GM12878 (cell line): ENCODE data around the gene CCDC18. TPM values are rescaled to one million over a fixed set of nuclear protein-coding genes. Genes with fewer than 3 reads are reported as not detected.

Experiments
- ATAC-seq: fragments of 200-7000 bp; cut with Tn5 transposase; 3 replicates; pipeline ENCODE4 v1.9.1; 2020; ENCODE audit warnings: mild to moderate bottlenecking, moderate library complexity
- BruUV-seq: library from RNA; stranded (reverse); fragments of 400-500 nt; replicated peaks from 2 replicates; lab custom pipeline; 2021; lab: Mats Ljungman, UMichigan
- CTCF ChIA-PET: fragments of 300-600 bp; sonication (Branson Sonifier 250); formaldehyde crosslinking; extraction: SDS; loops from one replicate; lab custom pipeline; 2021; ENCODE audit warnings: inconsistent platforms; lab: Yijun Ruan, JAX
- POLR2A ChIA-PET: fragments of 350-600 bp; formaldehyde crosslinking; extraction: SDS; loops from one replicate; lab custom pipeline; 2021; ENCODE audit warnings: inconsistent platforms; lab: Charles Lee
- RAD21 ChIA-PET: fragments of 300-600 bp; sonication (Branson Sonifier 250); formaldehyde crosslinking; loops from one replicate; lab custom pipeline; 2023; ENCODE audit warnings: antibody characterized with exemption; ENCODE audit not compliant: unreplicated experiment; lab: Charles Lee
- SMC1A ChIA-PET: fragments of 300-600 bp; sonication (Branson Sonifier 250); formaldehyde crosslinking; loops from one replicate; lab custom pipeline; 2023; ENCODE audit not compliant: unreplicated experiment, uncharacterized antibody; lab: Charles Lee
- DNase-seq: peaks from one replicate; pipeline ENCODE4 v3.0.0-alpha.2; 2011; ENCODE audit warnings: low read depth, low spot score
- FAIRE-seq: peaks from 3 replicates; lab custom pipeline; 2011; peaks lifted over from hg19 to GRCh38; lab: Jason Lieb, UNC
- H2AFZ ChIP-seq: 2 replicates; pipeline ENCODE4 v1.6.0; 2011; ENCODE audit warnings: low read depth, low read length, control low read depth; ENCODE audit not compliant: control insufficient read depth
- H3K27ac ChIP-seq: 2 replicates; pipeline ENCODE4 v1.5.1; 2011; ENCODE audit warnings: control low read depth; ENCODE audit not compliant: control insufficient read depth, insufficient read depth
- H3K27me3 ChIP-seq, 2 experiments: replicated peaks in 1 of 2; 2 replicates each; pipeline versions ENCODE4 v1.6.0 to v1.6.1; 2011; ENCODE audit warnings: low read length in 1 of 2; ENCODE audit not compliant: control insufficient read depth in 2 of 2, insufficient read depth in 2 of 2
- H3K36me3 ChIP-seq, 2 experiments: 2 replicates each; pipeline ENCODE4 v1.5.1; 2011; ENCODE audit warnings: low read length in 1 of 2; ENCODE audit not compliant: control insufficient read depth in 2 of 2, insufficient read depth in 2 of 2
- H3K4me1 ChIP-seq: 2 replicates; pipeline ENCODE4 v1.6.1; 2011; ENCODE audit warnings: mild to moderate bottlenecking, low read length, moderate library complexity, mixed read lengths; ENCODE audit not compliant: control insufficient read depth, insufficient read depth
- H3K4me2 ChIP-seq: 2 replicates; pipeline ENCODE4 v1.6.0; 2011; ENCODE audit warnings: control low read depth; ENCODE audit not compliant: control insufficient read depth, insufficient read depth
- H3K4me3 ChIP-seq: fragments of 200-600 bp; sonication (generic); 2 replicates; pipeline ENCODE4 v1.5.1; 2016
- H3K79me2 ChIP-seq: 2 replicates; pipeline ENCODE4 v1.6.0; 2011; ENCODE audit warnings: low read length; ENCODE audit not compliant: control insufficient read depth, insufficient read depth
- H3K9ac ChIP-seq: 2 replicates; pipeline ENCODE4 v1.8.0; 2011; ENCODE audit warnings: low read length, control low read depth, mixed read lengths; ENCODE audit not compliant: control insufficient read depth, insufficient read depth
- H3K9me3 ChIP-seq: replicated peaks from 3 replicates; pipeline ENCODE4 v1.5.1; 2011; ENCODE audit warnings: mild to moderate bottlenecking, low read length; ENCODE audit not compliant: control insufficient read depth, insufficient read depth
- H4K20me1 ChIP-seq: 2 replicates; pipeline ENCODE4 v1.6.0; 2011; ENCODE audit not compliant: control insufficient read depth, insufficient read depth
- CHD2 ChIP-seq: IDR thresholded peaks from 2 replicates; pipeline ENCODE4 v1.6.1; 2011; ENCODE audit warnings: low read depth, low read length, improper control_type of control experiment, borderline replicate concordance
- CHD4 ChIP-seq: fragments of 200-600 bp; sonication (generic); IDR thresholded peaks from 2 replicates; pipeline ENCODE4 v1.6.1; 2016; ENCODE audit warnings: mild to moderate bottlenecking
- HDGF ChIP-seq: fragments of 450-650 bp; IDR thresholded peaks from 2 replicates; pipeline ENCODE4 v1.6.1; 2016; ENCODE audit warnings: antibody characterized with exemption
- MYB ChIP-seq: fragments of 150-350 bp; IDR thresholded peaks from 2 replicates; pipeline ENCODE4 v1.6.1; 2014; ENCODE audit warnings: mild to moderate bottlenecking, low read depth, low read length, borderline replicate concordance
- NBN ChIP-seq: fragments of 450-650 bp; IDR thresholded peaks from 2 replicates; pipeline ENCODE4 v1.6.1; 2016
- NFXL1 ChIP-seq: fragments of 450-650 bp; IDR thresholded peaks from 2 replicates; pipeline ENCODE4 v1.6.1; 2017; ENCODE audit warnings: antibody characterized with exemption, mild to moderate bottlenecking, borderline replicate concordance
- PRDM15 ChIP-seq: fragments of 450-650 bp; formaldehyde crosslinking; IDR thresholded peaks from 2 replicates; pipeline ENCODE4 v1.4.0; 2020; ENCODE audit warnings: mild to moderate bottlenecking, moderate library complexity
- RELB ChIP-seq: fragments of 450-650 bp; IDR thresholded peaks from 2 replicates; pipeline ENCODE4 v1.6.1; 2017; ENCODE audit warnings: low read depth, mild to moderate bottlenecking, moderate library complexity
- WGBS: methylation state at CpG from one replicate; pipeline ENCODE4 v1.1.6; 2016; ENCODE audit warnings: low lambda C conversion rate; ENCODE audit not compliant: insufficient replicate concordance, insufficient coverage; ENCODE audit errors: missing lambda C conversion rate; 5-methylcytosine and 5-hydroxymethylcytosine counted together
- in situ Hi-C: fragments of 300-500 bp; cut with MboI; formaldehyde crosslinking; loops from 9 replicates; pipeline ENCODE4 v1.14.3; 2018; ENCODE audit warnings: mixed read lengths
- intact Hi-C: fragments of 100-400 bp; cut with micrococcal nuclease; formaldehyde crosslinking; loops from one replicate; pipeline ENCODE4 v1.14.2; 2022; ENCODE audit not compliant: unreplicated experiment
- polyA plus RNA-seq, 11 experiments: library from polyadenylated mRNA; depleted of rRNA in 4 of 11; unstranded in 6 of 11; stranded (reverse) in 5 of 11; fragments of >200 nt; fragmentation: Nextera tagmentation in 4 of 11; fragmentation: Illumina TruSeq in 1 of 11; extraction: Ambion mirVana in 4 of 11; extraction: Trizol in 1 of 11; gene quantifications; 1 replicate in 1 of 11; 2 replicates in 10 of 11; pipeline versions ENCODE4 v1.2.1 to v1.2.3, GENCODE V29; 2011 to 2016; ENCODE audit warnings: inconsistent platforms in 2 of 11, missing spikeins in 2 of 11, low read depth in 1 of 11
- total RNA-seq, 4 experiments: library from RNA; depleted of rRNA in 3 of 4; stranded (reverse); fragments of >200 nt in 3 of 4; fragmentation: Illumina TruSeq in 1 of 4; extraction: Trizol in 1 of 4; gene quantifications; 2 replicates each; pipeline versions ENCODE4 v1.2.1 to v1.2.3, GENCODE V29; 2013 to 2021

The CCDC18 gene
- total and polyA plus RNA-seq, 10 of the 15 experiments (the other 5 are each of a cell fraction or from before 2014, with no cell fraction given), result 15.6 to 34.9 (median 19.5) TPM

GRCh38 chr1:93251966-93252365, 71.4 kb downstream of the CCDC18 start:
- 96% methylated on average over 1 of the region's 1 CpG for WGBS
- H3K9ac ChIP-seq, result no peak overlapping the region
- ATAC-seq (no peak), DNase-seq (no peak), FAIRE-seq (no peak)
- no peak overlapping the region for H3K4me3 ChIP-seq
- ChIA-PET POLR2A (no interaction called here), RAD21 (interaction anchor here (1.3 kb wide), 1 partner anchor 172 kb away, joined by 3 read pairs; no protein-coding TSS in a partner anchor), SMC1A (interaction anchor here (1.3 kb wide), 1 partner anchor 13 kb away, joined by 5 read pairs; no protein-coding TSS in a partner anchor), CTCF (interaction anchor here (0.7 to 2.8 kb wide), 5 partner anchors 14 to 589 kb away, joined by 3 to 6 read pairs (median 3); no protein-coding TSS in a partner anchor)
- no peaks in the 10 kb centered on the region for H4K20me1 ChIP-seq
- peaks cover 9% of the 10 kb centered on the region for H3K9me3 ChIP-seq
- in situ Hi-C loops (no loop called here), intact Hi-C loops (no loop called here)
- no TSS peak for BruUV-seq
- TF ChIP-seq PRDM15 (CRISPR knock-in tag) (no peak), CHD4 (no peak), NFXL1 (no peak), CHD2 (no peak), RELB (no peak), NBN (no peak), MYB (no peak), HDGF (no peak)
- no peaks in the 10 kb centered on the region for H3K27me3 ChIP-seq
- peaks cover 0 to 25% of the 10 kb centered on the region in 2 experiments; a peak in 3 of 4 replicates for H3K36me3 ChIP-seq
- no peaks in the 10 kb centered on the region; the same call in 1 of the 2 replicates for H3K4me1 ChIP-seq
- no peak overlapping the region for H3K4me2 ChIP-seq
- no peaks in the 10 kb centered on the region; the same call in 1 of the 2 replicates for H3K79me2 ChIP-seq
- no peak overlapping the region for H2AFZ ChIP-seq
- no peak overlapping the region for H3K27ac ChIP-seq
